ENCODE measurements around the gene SH2D3A.
"Not testable (repeated sequence)": the region's sequence is repeated elsewhere in the genome, so short reads cannot be mapped to it uniquely, and the experiment has no call there.

SH2D3A gene

GRCh38 chr19:6788896-6789295 is 21.7 kb upstream of the SH2D3A start:
- no peak for DNase-seq

- DNase-seq: no peak
These were observed 20.2 kb upstream of the SH2D3A start for GRCh38 chr19:6787393-6787792.

GRCh38 chr19:6779206-6779605 is 12.0 kb upstream of the SH2D3A start:
- DNase-seq: no peak

GRCh38 chr19:6778386-6778785 is 11.2 kb upstream of the SH2D3A start:
- no peak for DNase-seq

- DNase-seq: no peak
These were observed 10.2 kb upstream of the SH2D3A start for GRCh38 chr19:6777434-6777833.

- DNase-seq: no peak
These were observed 9.8 kb upstream of the SH2D3A start for GRCh38 chr19:6776999-6777398.

- DNase-seq: not testable (repeated sequence)
These were observed 8.8 kb upstream of the SH2D3A start for GRCh38 chr19:6776045-6776444.

GRCh38 chr19:6774821-6775707 is 7.8 kb upstream of the SH2D3A start:
- DNase-seq: no peak

GRCh38 chr19:6773323-6773931 is 6.2 kb upstream of the SH2D3A start:
- peak; percentile 38 for DNase-seq

- DNase-seq: no peak
These were observed 5.7 kb upstream of the SH2D3A start for GRCh38 chr19:6772866-6773322.

GRCh38 chr19:6772028-6772865 is 5.0 kb upstream of the SH2D3A start, which contains the start of gene VAV1:
TSS of gene VAV1 (plus strand) at chr19:6772708. CDS start at chr19:6772808, 100 bp downstream.
- peak; percentile 70 for DNase-seq

- DNase-seq: not testable (repeated sequence)
These were observed 4.4 kb upstream of the SH2D3A start for GRCh38 chr19:6771648-6772027.

GRCh38 chr19:6769006-6769619 is 1.9 kb upstream of the SH2D3A start:
- no peak for DNase-seq

- peak; percentile 24 for DNase-seq
These were observed 1.1 kb upstream of the SH2D3A start for GRCh38 chr19:6768236-6768785.

GRCh38 chr19:6767081-6767356 is 216 bp downstream of the SH2D3A start:
- DNase-seq: peak; percentile 61

- DNase-seq: no peak
These were observed 716 bp downstream of the SH2D3A start for GRCh38 chr19:6766357-6767080.

GRCh38 chr19:6765738-6766356 is 1.4 kb downstream of the SH2D3A start:
- DNase-seq: no peak

GRCh38 chr19:6762253-6762797 is 4.9 kb downstream of the SH2D3A start:
- DNase-seq: not testable (repeated sequence)

GRCh38 chr19:6761053-6761676 is 6.1 kb downstream of the SH2D3A start:
- DNase-seq: no peak

GRCh38 chr19:6760606-6761005 is 6.6 kb downstream of the SH2D3A start:
- DNase-seq: no peak

Measured in effector CD8-positive, alpha-beta T cell (primary cell).